AG09309 (cell line): ENCODE measurements around the gene CDH24.

Experiments used
- DNase-seq: peaks from one replicate; pipeline ENCODE4 v3.0.0-alpha.2; 2010; ENCODE audit warnings: low read depth
- H3K4me3 ChIP-seq: 2 replicates; pipeline ENCODE4 v1.5.1; 2011; ENCODE audit warnings: mild to moderate bottlenecking, low read depth, low read length, moderate library complexity; ENCODE audit not compliant: control insufficient read depth
- CTCF ChIP-seq: IDR thresholded peaks from 2 replicates; pipeline ENCODE4 v1.5.1; 2011; ENCODE audit warnings: mild to moderate bottlenecking, low read depth, low read length, inconsistent platforms; ENCODE audit not compliant: insufficient read depth, control insufficient read depth; ENCODE audit errors: missing control alignments

Gene CDH24

GRCh38 chr14:23091294-23092225 is 34.2 kb upstream of the CDH24 start:
- no peak for TF ChIP-seq CTCF
- no peak for DNase-seq
- H3K4me3 ChIP-seq: no peak overlapping the region

- no peak overlapping the region for H3K4me3 ChIP-seq
- TF ChIP-seq CTCF: no peak
- DNase-seq: no peak
Measured at GRCh38 chr14:23090254-23090636, 32.9 kb upstream of the CDH24 start.

- no peak for DNase-seq
- H3K4me3 ChIP-seq: no peak overlapping the region
- no peak for TF ChIP-seq CTCF
Measured at GRCh38 chr14:23089498-23090253, 32.4 kb upstream of the CDH24 start.

- no peak for TF ChIP-seq CTCF
- no peak for DNase-seq
- H3K4me3 ChIP-seq: no peak overlapping the region
Measured at GRCh38 chr14:23086565-23086964, 29.2 kb upstream of the CDH24 start.

- DNase-seq: no peak
- TF ChIP-seq CTCF: no peak
- H3K4me3 ChIP-seq: no peak overlapping the region
Measured at GRCh38 chr14:23085458-23085857, 28.1 kb upstream of the CDH24 start.

GRCh38 chr14:23080474-23080873 is 23.2 kb upstream of the CDH24 start:
- no peak for TF ChIP-seq CTCF
- H3K4me3 ChIP-seq: no peak overlapping the region
- DNase-seq: no peak
